ENCODE results near the gene CDC42BPB.

The CDC42BPB gene, protein sequence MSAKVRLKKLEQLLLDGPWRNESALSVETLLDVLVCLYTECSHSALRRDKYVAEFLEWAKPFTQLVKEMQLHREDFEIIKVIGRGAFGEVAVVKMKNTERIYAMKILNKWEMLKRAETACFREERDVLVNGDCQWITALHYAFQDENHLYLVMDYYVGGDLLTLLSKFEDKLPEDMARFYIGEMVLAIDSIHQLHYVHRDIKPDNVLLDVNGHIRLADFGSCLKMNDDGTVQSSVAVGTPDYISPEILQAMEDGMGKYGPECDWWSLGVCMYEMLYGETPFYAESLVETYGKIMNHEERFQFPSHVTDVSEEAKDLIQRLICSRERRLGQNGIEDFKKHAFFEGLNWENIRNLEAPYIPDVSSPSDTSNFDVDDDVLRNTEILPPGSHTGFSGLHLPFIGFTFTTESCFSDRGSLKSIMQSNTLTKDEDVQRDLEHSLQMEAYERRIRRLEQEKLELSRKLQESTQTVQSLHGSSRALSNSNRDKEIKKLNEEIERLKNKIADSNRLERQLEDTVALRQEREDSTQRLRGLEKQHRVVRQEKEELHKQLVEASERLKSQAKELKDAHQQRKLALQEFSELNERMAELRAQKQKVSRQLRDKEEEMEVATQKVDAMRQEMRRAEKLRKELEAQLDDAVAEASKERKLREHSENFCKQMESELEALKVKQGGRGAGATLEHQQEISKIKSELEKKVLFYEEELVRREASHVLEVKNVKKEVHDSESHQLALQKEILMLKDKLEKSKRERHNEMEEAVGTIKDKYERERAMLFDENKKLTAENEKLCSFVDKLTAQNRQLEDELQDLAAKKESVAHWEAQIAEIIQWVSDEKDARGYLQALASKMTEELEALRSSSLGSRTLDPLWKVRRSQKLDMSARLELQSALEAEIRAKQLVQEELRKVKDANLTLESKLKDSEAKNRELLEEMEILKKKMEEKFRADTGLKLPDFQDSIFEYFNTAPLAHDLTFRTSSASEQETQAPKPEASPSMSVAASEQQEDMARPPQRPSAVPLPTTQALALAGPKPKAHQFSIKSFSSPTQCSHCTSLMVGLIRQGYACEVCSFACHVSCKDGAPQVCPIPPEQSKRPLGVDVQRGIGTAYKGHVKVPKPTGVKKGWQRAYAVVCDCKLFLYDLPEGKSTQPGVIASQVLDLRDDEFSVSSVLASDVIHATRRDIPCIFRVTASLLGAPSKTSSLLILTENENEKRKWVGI (N-terminal part only)

DNA sequence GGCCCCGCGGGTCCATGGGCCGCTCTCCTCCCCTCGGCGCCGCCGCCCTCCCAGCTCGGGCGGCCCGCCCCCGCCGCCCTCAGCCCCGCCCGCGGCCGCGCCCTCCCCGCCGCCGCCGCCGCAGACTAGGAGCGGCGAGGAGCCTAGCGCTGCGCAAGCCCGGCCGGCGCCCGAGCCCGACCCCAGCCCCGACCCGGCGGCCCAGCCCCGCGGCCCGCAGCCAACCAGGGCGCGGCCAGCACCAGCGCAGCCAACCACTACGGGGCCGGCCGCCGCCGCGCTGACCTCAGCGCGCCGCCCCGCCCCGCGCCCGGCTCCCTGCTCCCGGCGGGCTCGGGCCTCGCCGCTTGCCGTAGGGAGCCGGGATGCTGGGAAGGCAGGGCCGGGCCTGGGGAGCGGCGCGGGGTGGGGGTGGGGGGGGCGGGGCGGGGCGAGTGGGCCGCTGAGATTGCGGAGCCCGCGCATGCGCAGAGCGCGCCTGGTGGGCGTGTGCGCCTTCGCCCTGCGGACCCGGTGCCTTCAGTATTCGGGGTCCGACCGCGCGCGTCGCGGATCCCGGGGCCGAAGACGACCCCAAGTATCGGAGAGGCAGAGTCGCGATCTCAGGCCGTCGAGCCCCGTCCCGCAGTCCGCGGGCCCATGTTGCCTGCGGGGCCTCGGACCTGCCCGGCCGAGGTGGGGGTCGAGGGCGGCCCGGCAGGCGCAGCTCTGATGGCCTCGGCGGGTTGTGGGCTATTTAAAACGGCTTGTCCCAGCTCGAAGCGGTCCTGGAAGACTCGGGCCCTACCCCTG is at the start of gene CDC42BPB:
Gene CDC42BPB, minus strand, starts transcription at position 178 of the 792 bp plus-strand sequence. CDS start 376 bp downstream, outside the sequence.
- H3K27ac ChIP-seq, result peak within 1 kb of the TSS; percentile 75
- H3K36me3 ChIP-seq (ENCODE audit: control insufficient read depth, insufficient read depth, low read length), result no peaks in the 10 kb centered on the region
- H3K4me3 ChIP-seq (ENCODE audit: low read depth, low read length), result peak within 1 kb of the TSS; percentile 85
- peaks cover 10% of the 10 kb centered on the region for H3K4me1 ChIP-seq
- peak within 1 kb of the TSS; percentile 99 for H2AFZ ChIP-seq
- no peaks in the 10 kb centered on the region for H3K27me3 ChIP-seq (ENCODE audit: control insufficient read depth, insufficient read depth, low read length)
- peak within 1 kb of the TSS; percentile 69 for H3K9ac ChIP-seq
- no peaks in the 10 kb centered on the region for H3K9me3 ChIP-seq (ENCODE audit: control insufficient read depth, low read length)
- peaks cover 1% of the 10 kb centered on the region for H3K79me2 ChIP-seq
- TF ChIP-seq, protein P1, sequence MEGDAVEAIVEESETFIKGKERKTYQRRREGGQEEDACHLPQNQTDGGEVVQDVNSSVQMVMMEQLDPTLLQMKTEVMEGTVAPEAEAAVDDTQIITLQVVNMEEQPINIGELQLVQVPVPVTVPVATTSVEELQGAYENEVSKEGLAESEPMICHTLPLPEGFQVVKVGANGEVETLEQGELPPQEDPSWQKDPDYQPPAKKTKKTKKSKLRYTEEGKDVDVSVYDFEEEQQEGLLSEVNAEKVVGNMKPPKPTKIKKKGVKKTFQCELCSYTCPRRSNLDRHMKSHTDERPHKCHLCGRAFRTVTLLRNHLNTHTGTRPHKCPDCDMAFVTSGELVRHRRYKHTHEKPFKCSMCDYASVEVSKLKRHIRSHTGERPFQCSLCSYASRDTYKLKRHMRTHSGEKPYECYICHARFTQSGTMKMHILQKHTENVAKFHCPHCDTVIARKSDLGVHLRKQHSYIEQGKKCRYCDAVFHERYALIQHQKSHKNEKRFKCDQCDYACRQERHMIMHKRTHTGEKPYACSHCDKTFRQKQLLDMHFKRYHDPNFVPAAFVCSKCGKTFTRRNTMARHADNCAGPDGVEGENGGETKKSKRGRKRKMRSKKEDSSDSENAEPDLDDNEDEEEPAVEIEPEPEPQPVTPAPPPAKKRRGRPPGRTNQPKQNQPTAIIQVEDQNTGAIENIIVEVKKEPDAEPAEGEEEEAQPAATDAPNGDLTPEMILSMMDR (IDR thresholded peaks at IDR 0.05), result no peak
- H3K4me2 ChIP-seq (ENCODE audit: low read length), result peak within 1 kb of the TSS; percentile 75

DNA sequence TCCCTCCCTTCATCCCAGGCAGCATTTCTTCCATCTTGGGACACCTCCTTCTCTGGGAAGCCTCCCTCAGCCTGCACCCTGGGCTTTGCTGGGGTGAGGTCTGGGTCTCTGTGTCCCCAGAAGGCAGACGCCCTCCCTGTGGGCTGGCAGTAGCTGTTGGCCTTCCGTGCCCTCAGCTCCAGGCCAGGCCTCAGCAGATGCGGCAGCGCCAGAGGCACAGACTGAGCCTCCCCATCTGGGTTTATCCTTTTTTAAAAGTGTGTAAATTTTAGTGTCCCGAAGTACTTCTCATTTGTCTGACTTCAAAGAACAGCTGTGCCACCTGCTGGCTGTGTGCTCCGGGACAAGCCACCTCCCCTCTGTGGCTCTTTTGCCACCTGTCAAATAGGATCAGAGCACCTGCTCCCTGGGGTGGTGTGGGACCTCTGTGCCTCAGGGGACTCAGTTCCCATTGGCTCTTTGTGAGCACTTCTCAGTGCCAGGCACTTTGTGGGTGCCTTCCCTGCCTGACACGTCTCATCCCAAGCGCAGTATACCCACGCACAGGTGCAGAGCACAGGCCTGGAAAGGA is 48.3 kb upstream of the CDC42BPB start:
- no peaks in the 10 kb centered on the region for H3K9me3 ChIP-seq (ENCODE audit: control insufficient read depth, low read length)
- no peak overlapping the region for H3K4me3 ChIP-seq (ENCODE audit: low read depth, low read length)
- no peaks in the 10 kb centered on the region for H3K79me2 ChIP-seq
- H3K9ac ChIP-seq, result no peak overlapping the region
- peak overlapping the region; percentile 7 for H2AFZ ChIP-seq
- H3K27ac ChIP-seq, result no peak overlapping the region
- no peak overlapping the region for H3K4me2 ChIP-seq (ENCODE audit: low read length)
- peaks cover 3% of the 10 kb centered on the region for H3K27me3 ChIP-seq (ENCODE audit: control insufficient read depth, insufficient read depth, low read length)
- TF ChIP-seq, protein P1 (IDR thresholded peaks at IDR 0.05), result peak; percentile 30
- H3K4me1 ChIP-seq, result peaks cover 27% of the 10 kb centered on the region
- no peaks in the 10 kb centered on the region for H3K36me3 ChIP-seq (ENCODE audit: control insufficient read depth, insufficient read depth, low read length)

DNA sequence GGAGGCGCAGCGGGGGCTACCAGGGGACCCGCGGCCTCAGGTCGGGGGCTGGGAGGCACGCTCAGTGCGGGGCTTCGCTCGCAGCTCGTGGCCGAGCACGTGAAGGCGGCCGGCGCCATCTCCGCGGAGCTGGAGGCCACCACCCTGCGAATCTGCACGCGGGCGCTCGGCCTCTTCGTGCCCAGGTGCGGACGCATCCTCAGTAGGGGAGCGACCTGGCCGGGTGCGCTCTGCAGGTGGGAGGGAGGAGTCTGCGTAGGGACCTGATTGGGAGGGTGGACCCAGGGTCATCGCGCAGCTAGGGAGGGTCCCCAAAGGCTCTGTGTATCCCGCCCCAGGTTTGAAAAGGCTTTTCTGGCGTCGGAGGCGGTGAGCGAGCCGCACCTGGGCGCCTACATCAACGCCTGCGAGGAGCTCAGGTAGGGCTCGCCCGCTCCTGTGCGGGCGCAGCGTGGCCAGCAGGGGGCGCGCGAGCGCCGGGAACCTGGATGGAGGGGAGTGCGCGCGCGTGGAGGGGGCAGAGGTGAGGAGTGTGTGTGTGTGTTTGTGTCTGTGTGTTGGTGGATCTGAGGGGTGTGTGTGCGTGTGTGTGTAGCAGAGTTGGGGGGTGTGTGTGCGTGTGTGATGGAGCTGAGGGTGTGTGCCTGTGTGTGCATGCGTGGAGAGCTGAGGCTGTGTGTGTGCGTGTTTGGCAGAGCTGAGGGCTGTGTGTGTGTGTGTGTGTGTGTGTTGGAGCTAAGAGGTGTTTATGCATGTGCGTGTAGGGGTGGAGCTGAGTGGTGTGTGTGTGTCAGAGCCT is 47.5 kb upstream of the CDC42BPB start:
- Histone ChIP-seq H3K4me3 (ENCODE audit: low read depth, low read length) (peak overlapping the region; percentile 33), H3K27ac (no peak overlapping the region), H3K9ac (no peak overlapping the region), H3K4me2 (ENCODE audit: low read length) (peak overlapping the region; percentile 84), H2AFZ (peak overlapping the region; percentile 76), H3K36me3 (ENCODE audit: control insufficient read depth, insufficient read depth, low read length) (no peaks in the 10 kb centered on the region), H3K79me2 (no peaks in the 10 kb centered on the region), H3K27me3 (ENCODE audit: control insufficient read depth, insufficient read depth, low read length) (peaks cover 3% of the 10 kb centered on the region), H3K9me3 (ENCODE audit: control insufficient read depth, low read length) (no peaks in the 10 kb centered on the region), H3K4me1 (peaks cover 19% of the 10 kb centered on the region)
- TF ChIP-seq, protein P1 (IDR thresholded peaks at IDR 0.05), result peak; percentile 99

DNA sequence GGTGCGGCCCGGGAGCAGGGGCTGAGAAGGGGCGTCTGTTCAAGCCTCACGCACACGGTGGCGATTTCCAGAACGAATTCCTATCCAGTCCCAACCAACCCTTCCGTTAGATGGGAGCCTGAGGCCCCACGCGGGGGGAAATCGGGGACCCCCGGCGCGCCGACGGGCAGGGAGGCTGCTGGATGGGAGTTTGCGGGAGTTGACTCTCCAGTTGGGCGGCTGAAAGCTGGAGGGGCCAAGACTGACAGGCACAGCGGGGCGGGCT is 47.0 kb upstream of the CDC42BPB start:
- Histone ChIP-seq H3K9ac (no peak overlapping the region), H3K4me2 (ENCODE audit: low read length) (peak overlapping the region; percentile 84), H3K4me1 (peaks cover 16% of the 10 kb centered on the region), H2AFZ (peak overlapping the region; percentile 76), H3K9me3 (ENCODE audit: control insufficient read depth, low read length) (no peaks in the 10 kb centered on the region), H3K27me3 (ENCODE audit: control insufficient read depth, insufficient read depth, low read length) (peaks cover 3% of the 10 kb centered on the region), H3K79me2 (no peaks in the 10 kb centered on the region), H3K4me3 (ENCODE audit: low read depth, low read length) (peak overlapping the region; percentile 33), H3K27ac (no peak overlapping the region), H3K36me3 (ENCODE audit: control insufficient read depth, insufficient read depth, low read length) (no peaks in the 10 kb centered on the region)
- TF ChIP-seq, protein P1 (IDR thresholded peaks at IDR 0.05), result no peak

Data from parathyroid adenoma (tissue), 2 donors.